ENCODE data around the gene TRIB2. TPM values are rescaled to one million over a fixed set of nuclear protein-coding genes. Genes with fewer than 3 reads are reported as not detected.
A peak's percentile ranks its signal among the peaks of the same experiment; 100 is the strongest.

TRIB2 gene
- polyA plus RNA-seq, 3 donors: 0.29 to 2.6 (median 0.51) TPM

DNA sequence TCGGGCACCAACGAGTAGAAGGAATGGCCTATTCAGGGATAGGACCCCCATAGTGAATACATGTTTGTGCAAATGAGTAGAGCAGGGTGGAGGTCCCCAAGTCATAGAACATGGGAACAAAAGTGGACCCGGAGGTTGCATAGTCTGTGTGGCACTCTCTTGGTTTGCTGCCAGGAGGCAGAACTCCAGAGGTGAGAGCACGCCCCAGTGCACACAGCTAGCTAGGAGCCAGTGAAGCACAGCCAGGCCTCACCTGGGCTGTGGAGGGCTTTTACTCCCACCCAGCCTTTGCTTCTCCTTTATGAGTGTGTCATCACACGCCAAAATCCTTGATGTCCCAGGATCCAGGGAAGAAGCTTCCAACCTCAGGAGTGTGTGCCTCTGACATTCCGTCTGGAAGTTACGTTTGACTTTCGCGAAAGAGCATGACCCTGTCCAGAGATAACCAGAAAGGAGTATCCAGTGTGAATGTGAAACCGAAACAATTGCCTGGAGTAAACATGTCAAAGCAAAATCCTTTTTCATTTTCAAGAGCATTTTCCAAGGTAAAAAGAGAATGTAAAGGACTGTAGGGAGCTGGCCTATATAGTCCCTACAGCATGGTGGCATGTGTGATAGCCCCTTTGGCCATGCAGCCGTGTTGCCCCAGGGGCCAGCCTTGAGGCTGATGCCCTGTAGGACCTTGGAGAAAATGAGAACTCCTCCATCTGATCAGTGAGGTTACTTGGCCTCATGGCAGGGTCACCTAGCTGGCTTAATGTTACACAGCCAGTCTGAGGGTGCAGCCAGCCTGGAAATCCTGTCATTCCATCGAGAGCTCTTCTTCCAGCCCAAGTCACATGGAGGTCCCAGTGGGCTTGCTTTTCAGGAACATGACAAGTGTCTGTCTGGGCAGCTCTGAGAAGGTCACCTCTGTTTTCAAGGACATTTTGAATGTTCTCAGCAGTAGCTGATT, 8.8 kb downstream of the TRIB2 start:
- TF ChIP-seq, protein P1, sequence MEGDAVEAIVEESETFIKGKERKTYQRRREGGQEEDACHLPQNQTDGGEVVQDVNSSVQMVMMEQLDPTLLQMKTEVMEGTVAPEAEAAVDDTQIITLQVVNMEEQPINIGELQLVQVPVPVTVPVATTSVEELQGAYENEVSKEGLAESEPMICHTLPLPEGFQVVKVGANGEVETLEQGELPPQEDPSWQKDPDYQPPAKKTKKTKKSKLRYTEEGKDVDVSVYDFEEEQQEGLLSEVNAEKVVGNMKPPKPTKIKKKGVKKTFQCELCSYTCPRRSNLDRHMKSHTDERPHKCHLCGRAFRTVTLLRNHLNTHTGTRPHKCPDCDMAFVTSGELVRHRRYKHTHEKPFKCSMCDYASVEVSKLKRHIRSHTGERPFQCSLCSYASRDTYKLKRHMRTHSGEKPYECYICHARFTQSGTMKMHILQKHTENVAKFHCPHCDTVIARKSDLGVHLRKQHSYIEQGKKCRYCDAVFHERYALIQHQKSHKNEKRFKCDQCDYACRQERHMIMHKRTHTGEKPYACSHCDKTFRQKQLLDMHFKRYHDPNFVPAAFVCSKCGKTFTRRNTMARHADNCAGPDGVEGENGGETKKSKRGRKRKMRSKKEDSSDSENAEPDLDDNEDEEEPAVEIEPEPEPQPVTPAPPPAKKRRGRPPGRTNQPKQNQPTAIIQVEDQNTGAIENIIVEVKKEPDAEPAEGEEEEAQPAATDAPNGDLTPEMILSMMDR (IDR thresholded peaks at IDR 0.05): no peak
- Histone ChIP-seq H3K27ac (ENCODE audit: low read depth in 1 of 2, low read length in 2 of 2) (no peak overlapping the region), H3K36me3 (replicated peaks in 1 of 2; ENCODE audit: control insufficient read depth in 1 of 2, insufficient read depth in 2 of 2, low read length in 2 of 2) (no peaks in the 10 kb centered on the region), H4K20me1 (ENCODE audit: insufficient read depth, low read length) (no peaks in the 10 kb centered on the region), H3K9me3 (replicated peaks in 1 of 2; ENCODE audit: control insufficient read depth in 1 of 2, insufficient read depth in 1 of 2, low read length in 2 of 2) (no peaks in the 10 kb centered on the region), H3K27me3 (ENCODE audit: control insufficient read depth in 2 of 2, insufficient read depth in 2 of 2, low read length in 2 of 2) (peaks cover 8 to 18% of the 10 kb centered on the region in 2 donors), H3K4me2 (replicated peaks; ENCODE audit: extremely low read depth, low read length, poor library complexity, severe bottlenecking) (peak overlapping the region; percentile 4), H3K9ac (ENCODE audit: insufficient read depth, low read length, poor library complexity, severe bottlenecking) (no peak overlapping the region), H3K4me3 (replicated peaks in 1 of 3; ENCODE audit: low read depth in 2 of 3, low read length in 3 of 3) (no peak overlapping the region), H3K79me2 (ENCODE audit: insufficient read depth, low read length) (no peaks in the 10 kb centered on the region), H3K4me1 (ENCODE audit: control insufficient read depth in 1 of 2, insufficient read depth in 2 of 2, low read length in 2 of 2) (peaks cover 38 to 49% of the 10 kb centered on the region in 2 donors), H2AFZ (ENCODE audit: insufficient read depth, low read depth, low read length, poor library complexity, severe bottlenecking) (no peak overlapping the region)
- Mint-ChIP-seq H3K9me3 (peaks cover 0 to 3% (median 0%) of the 10 kb centered on the region in 7 donors), H3K4me3 (peak overlapping the region in 1 of 2 donors; percentile 56), H3K27me3 (ENCODE audit: low read depth in 3 of 3) (peaks cover 17 to 23% (median 22%) of the 10 kb centered on the region in 3 donors), H3K4me1 (peaks cover 48% of the 10 kb centered on the region), H3K27ac (peak overlapping the region in 1 of 7 donors; percentile 40), H3K36me3 (no peaks in the 10 kb centered on the region)
- intact Hi-C loops (cut with micrococcal nuclease): no loop called here
- DNase-seq: no peak
- 96% methylated on average over 10 of the region's 12 CpGs for WGBS (ENCODE audit: insufficient coverage)

DNA sequence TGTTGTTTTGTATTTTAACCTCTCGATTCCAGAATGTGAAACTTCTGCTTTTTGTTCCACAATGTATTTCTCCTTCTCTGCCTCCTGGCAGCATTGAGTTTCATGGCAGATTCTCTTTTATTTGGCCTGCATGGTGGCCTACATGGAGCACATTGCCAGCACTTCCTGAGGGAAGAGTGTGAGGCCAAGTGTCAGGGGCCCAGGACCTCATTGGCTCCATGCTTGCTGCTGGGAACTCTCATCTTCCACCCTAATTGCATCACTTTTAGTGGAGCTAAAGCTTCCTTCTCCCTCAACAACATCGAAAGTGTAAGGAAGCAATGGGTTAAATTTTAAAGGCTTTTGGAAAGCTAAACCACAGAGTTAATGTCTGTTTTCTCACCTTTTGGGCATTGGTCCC, 9.5 kb downstream of the TRIB2 start:
- Mint-ChIP-seq H3K4me1 (peaks cover 49% of the 10 kb centered on the region), H3K9me3 (peaks cover 0 to 3% (median 0%) of the 10 kb centered on the region in 7 donors), H3K4me3 (peak overlapping the region in 1 of 2 donors; percentile 56), H3K36me3 (no peaks in the 10 kb centered on the region), H3K27ac (peak overlapping the region in 1 of 7 donors; percentile 40), H3K27me3 (ENCODE audit: low read depth in 3 of 3) (peaks cover 12 to 23% (median 19%) of the 10 kb centered on the region in 3 donors)
- no CpG with 5 or more reads among the region's 2 CpGs for WGBS (ENCODE audit: insufficient coverage)
- Histone ChIP-seq H3K9ac (ENCODE audit: insufficient read depth, low read length, poor library complexity, severe bottlenecking) (no peak overlapping the region), H3K36me3 (replicated peaks in 1 of 2; ENCODE audit: control insufficient read depth in 1 of 2, insufficient read depth in 2 of 2, low read length in 2 of 2) (no peaks in the 10 kb centered on the region), H2AFZ (ENCODE audit: insufficient read depth, low read depth, low read length, poor library complexity, severe bottlenecking) (no peak overlapping the region), H3K79me2 (ENCODE audit: insufficient read depth, low read length) (no peaks in the 10 kb centered on the region), H3K27ac (ENCODE audit: low read depth in 1 of 2, low read length in 2 of 2) (no peak overlapping the region), H4K20me1 (ENCODE audit: insufficient read depth, low read length) (no peaks in the 10 kb centered on the region), H3K9me3 (replicated peaks in 1 of 2; ENCODE audit: control insufficient read depth in 1 of 2, insufficient read depth in 1 of 2, low read length in 2 of 2) (no peaks in the 10 kb centered on the region), H3K27me3 (ENCODE audit: control insufficient read depth in 2 of 2, insufficient read depth in 2 of 2, low read length in 2 of 2) (peaks cover 4 to 10% of the 10 kb centered on the region in 2 donors), H3K4me1 (ENCODE audit: control insufficient read depth in 1 of 2, insufficient read depth in 2 of 2, low read length in 2 of 2) (peaks cover 38 to 49% of the 10 kb centered on the region in 2 donors), H3K4me3 (replicated peaks in 1 of 3; ENCODE audit: low read depth in 2 of 3, low read length in 3 of 3) (no peak overlapping the region), H3K4me2 (replicated peaks; ENCODE audit: extremely low read depth, low read length, poor library complexity, severe bottlenecking) (no peak overlapping the region)
- DNase-seq: no peak
- intact Hi-C loops (cut with micrococcal nuclease): no loop called here
- TF ChIP-seq, protein P1 (IDR thresholded peaks at IDR 0.05): no peak
